PC-9 (cell line): ENCODE data around the gene TOM1. TPM values are rescaled to one million over a fixed set of nuclear protein-coding genes. Genes with fewer than 3 reads are reported as not detected.

Source experiments
- BruUV-seq: library from RNA; stranded (reverse); fragments of 400-500 nt; replicated peaks from 2 replicates; lab custom pipeline; 2021; lab: Mats Ljungman, UMichigan
- CTCF ChIA-PET: fragments of 300-600 bp; sonication (Branson Sonifier 250); formaldehyde crosslinking; loops from one replicate; lab custom pipeline; 2022; ENCODE audit warnings: antibody characterized with exemption; lab: Charles Lee
- POLR2A ChIA-PET: fragments of 300-600 bp; sonication (Branson Sonifier 250); formaldehyde crosslinking; loops from one replicate; lab custom pipeline; 2022; ENCODE audit warnings: antibody characterized with exemption; ENCODE audit not compliant: unreplicated experiment; lab: Charles Lee
- DNase-seq, 2 experiments: peaks; one replicate each; pipeline versions ENCODE4 v3.0.0 to v3.0.0-alpha.2; 2015 to 2022; ENCODE audit warnings: mixed read lengths in 1 of 2
- H2AFZ ChIP-seq: fragments of 200-600 bp; sonication (generic); 2 replicates; pipeline ENCODE4 v1.8.1; 2017; ENCODE audit warnings: antibody characterized with exemption
- H3F3A ChIP-seq: fragments of 200-600 bp; sonication (generic); 2 replicates; pipeline ENCODE4 v1.8.1; 2017; ENCODE audit warnings: antibody characterized with exemption, mild to moderate bottlenecking, low read depth; ENCODE audit not compliant: insufficient read depth
- H3K27ac ChIP-seq: fragments of 200-600 bp; sonication (generic); 2 replicates; pipeline ENCODE4 v1.6.1; 2016; ENCODE audit warnings: mixed run types
- H3K27me3 ChIP-seq: fragments of 200-600 bp; sonication (generic); 2 replicates; pipeline ENCODE4 v1.6.1; 2016; ENCODE audit warnings: low read depth, mixed run types; ENCODE audit not compliant: insufficient read depth
- H3K36me3 ChIP-seq: fragments of 200-600 bp; sonication (generic); 2 replicates; pipeline ENCODE4 v1.6.1; 2016; ENCODE audit warnings: low read depth, mixed run types
- H3K4me1 ChIP-seq: fragments of 200-600 bp; sonication (generic); replicated peaks from 2 replicates; pipeline ENCODE4 v1.6.1; 2016; ENCODE audit warnings: mixed run types; ENCODE audit not compliant: insufficient read depth
- H3K4me2 ChIP-seq: fragments of 200-600 bp; sonication (generic); 2 replicates; pipeline ENCODE4 v1.6.1; 2017; ENCODE audit warnings: mixed run types
- H3K4me3 ChIP-seq: fragments of 200-600 bp; sonication (generic); 2 replicates; pipeline ENCODE4 v1.6.1; 2016; ENCODE audit warnings: mixed run types
- H3K79me2 ChIP-seq: fragments of 200-600 bp; sonication (generic); 2 replicates; pipeline ENCODE4 v1.6.1; 2017; ENCODE audit warnings: low read depth, mixed run types
- H3K9me2 ChIP-seq: fragments of 200-600 bp; sonication (generic); 2 replicates; pipeline ENCODE4 v1.8.1; 2017; ENCODE audit warnings: mild to moderate bottlenecking; ENCODE audit not compliant: insufficient read depth
- H3K9me3 ChIP-seq: fragments of 200-600 bp; sonication (generic); 2 replicates; pipeline ENCODE4 v1.8.1; 2016; ENCODE audit warnings: low read depth; ENCODE audit not compliant: insufficient read depth
- H4K20me1 ChIP-seq: fragments of 200-600 bp; sonication (generic); 2 replicates; pipeline ENCODE4 v1.8.1; 2017; ENCODE audit not compliant: insufficient read depth
- EZH2 ChIP-seq: fragments of 200-600 bp; sonication (generic); IDR thresholded peaks from 2 replicates; pipeline ENCODE4 v1.8.0; 2017; ENCODE audit warnings: antibody characterized with exemption, low read depth
- intact Hi-C: fragments of 100-400 bp; cut with micrococcal nuclease; formaldehyde crosslinking; loops from one replicate; pipeline ENCODE4 v1.10.0; 2022; ENCODE audit not compliant: unreplicated experiment
- total RNA-seq: library from RNA; stranded (reverse); gene quantifications from 2 replicates; pipeline ENCODE4 v1.2.3, GENCODE V29; 2021
- TF ChIP-seq, protein P1 (sequence below): fragments of 200-600 bp; sonication (generic); conservative IDR thresholded peaks from 2 replicates; pipeline ENCODE4 v1.6.1; 2017; ENCODE audit warnings: mixed run types, antibody characterized with exemption, mild to moderate bottlenecking, moderate library complexity

The TOM1 gene
- total RNA-seq, 1 experiment from 2014 or later, result 43.6 TPM

DNA sequence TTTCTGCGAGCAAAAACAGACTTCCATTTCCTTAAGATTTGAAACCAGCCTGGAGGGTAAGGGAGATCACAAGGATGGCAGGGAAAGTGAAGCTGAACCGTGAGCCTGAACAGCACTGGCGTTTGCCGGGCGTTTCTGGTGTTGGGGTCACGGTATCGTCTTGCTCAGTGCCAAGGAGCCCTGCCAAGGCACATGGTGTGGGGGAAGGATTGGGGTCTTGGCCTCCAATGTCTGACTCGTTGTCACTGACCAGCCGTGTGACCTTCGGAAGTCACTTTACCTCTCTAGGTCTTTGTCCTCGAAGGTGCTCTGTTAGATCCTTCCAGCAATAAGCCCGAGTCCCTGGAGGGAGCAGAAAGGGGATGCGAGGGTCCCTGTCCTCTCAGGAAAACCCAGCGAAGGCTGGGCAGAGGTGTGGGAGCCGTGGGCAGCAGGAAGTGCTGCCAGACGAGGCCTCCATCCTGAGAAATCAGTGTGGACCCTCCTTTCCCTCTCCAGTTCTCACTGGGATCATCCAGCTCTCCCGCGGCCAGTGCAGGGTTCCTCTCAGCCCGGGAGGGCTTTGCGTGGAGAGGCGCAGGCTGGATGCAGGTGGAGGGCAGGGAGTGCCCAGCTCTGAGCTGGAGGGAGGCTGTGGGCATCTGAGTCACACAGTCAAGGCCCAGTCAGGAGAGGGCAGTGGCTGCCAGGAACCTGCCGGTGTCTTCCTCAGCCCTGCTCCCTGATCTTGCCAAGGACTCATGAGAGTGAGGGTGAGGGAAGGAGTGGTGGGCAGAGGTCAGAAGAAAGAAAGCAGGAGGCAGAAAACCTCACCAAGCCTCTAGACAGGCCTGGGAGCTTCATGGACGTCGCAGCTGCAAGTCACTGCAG is 18.9 kb downstream of the TOM1 start:
- H4K20me1 ChIP-seq, result no peaks in the 10 kb centered on the region

DNA sequence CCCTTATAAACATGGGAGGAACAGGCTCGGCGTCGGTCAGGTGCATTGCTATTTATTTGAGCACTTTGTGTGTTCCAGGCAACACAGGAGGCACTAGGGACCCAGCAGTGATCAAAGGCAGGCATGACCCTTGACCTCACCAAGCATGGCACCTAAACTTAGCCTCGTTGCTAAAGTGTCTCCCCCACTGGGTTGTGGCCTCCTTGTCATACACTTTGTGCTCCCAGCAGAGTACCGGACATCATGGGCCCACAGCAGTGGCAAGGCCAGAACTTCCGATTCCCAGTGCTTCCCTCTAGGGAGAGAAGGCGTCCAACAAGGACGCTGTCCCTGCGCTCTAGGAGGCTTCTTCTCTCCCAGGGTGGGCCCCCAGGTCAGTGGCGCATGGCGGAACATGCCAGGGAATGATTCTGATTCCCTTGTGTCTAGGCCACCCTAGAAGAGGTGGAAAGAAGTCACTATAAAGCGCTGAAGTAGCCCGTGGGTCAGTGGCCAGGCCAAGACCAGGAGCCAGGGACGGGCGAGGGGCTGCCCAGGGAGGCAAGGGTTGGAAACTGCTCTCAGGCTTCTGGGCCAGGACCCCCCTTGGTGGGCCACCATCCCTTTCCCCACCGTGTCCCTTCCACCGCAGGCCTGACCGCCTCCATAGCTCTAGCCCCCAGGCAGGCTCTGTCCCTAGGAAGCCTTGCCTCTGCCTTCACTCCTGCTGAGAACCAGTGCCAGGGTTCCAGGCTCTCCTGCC is 19.7 kb downstream of the TOM1 start:
- H3K4me3 ChIP-seq, result no peak overlapping the region
- H3K27me3 ChIP-seq, result no peaks in the 10 kb centered on the region
- H4K20me1 ChIP-seq, result no peaks in the 10 kb centered on the region
- ChIA-PET POLR2A (no interaction called here), CTCF (no interaction called here)
- no peak for DNase-seq
- H3K4me1 ChIP-seq, result peaks cover 16% of the 10 kb centered on the region
- no TSS peak for BruUV-seq
- peaks cover 29% of the 10 kb centered on the region for H3K79me2 ChIP-seq
- no peak overlapping the region for H3K27ac ChIP-seq
- H3K9me2 ChIP-seq, result no peaks in the 10 kb centered on the region
- no peak overlapping the region for H3K4me2 ChIP-seq
- TF ChIP-seq EZH2, result no peak
- TF ChIP-seq, protein P1, sequence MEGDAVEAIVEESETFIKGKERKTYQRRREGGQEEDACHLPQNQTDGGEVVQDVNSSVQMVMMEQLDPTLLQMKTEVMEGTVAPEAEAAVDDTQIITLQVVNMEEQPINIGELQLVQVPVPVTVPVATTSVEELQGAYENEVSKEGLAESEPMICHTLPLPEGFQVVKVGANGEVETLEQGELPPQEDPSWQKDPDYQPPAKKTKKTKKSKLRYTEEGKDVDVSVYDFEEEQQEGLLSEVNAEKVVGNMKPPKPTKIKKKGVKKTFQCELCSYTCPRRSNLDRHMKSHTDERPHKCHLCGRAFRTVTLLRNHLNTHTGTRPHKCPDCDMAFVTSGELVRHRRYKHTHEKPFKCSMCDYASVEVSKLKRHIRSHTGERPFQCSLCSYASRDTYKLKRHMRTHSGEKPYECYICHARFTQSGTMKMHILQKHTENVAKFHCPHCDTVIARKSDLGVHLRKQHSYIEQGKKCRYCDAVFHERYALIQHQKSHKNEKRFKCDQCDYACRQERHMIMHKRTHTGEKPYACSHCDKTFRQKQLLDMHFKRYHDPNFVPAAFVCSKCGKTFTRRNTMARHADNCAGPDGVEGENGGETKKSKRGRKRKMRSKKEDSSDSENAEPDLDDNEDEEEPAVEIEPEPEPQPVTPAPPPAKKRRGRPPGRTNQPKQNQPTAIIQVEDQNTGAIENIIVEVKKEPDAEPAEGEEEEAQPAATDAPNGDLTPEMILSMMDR, result no peak
- H2AFZ ChIP-seq, result no peak overlapping the region
- no peaks in the 10 kb centered on the region for H3K9me3 ChIP-seq
- peaks cover 27% of the 10 kb centered on the region for H3F3A ChIP-seq
- no peaks in the 10 kb centered on the region; the same call in 1 of the 2 replicates for H3K36me3 ChIP-seq
- intact Hi-C loops, result no loop called here

More for the DNA sequence above, 18.9 kb downstream of the TOM1 start:
- Histone ChIP-seq H3K79me2 (peaks cover 37% of the 10 kb centered on the region), H3K36me3 (no peaks in the 10 kb centered on the region; the same call in 1 of the 2 replicates), H3K9me2 (no peaks in the 10 kb centered on the region), H3K4me3 (no peak overlapping the region), H3K27ac (no peak overlapping the region), H3F3A (peaks cover 34% of the 10 kb centered on the region), H3K4me2 (no peak overlapping the region), H3K27me3 (no peaks in the 10 kb centered on the region), H2AFZ (no peak overlapping the region), H3K4me1 (peaks cover 24% of the 10 kb centered on the region), H3K9me3 (no peaks in the 10 kb centered on the region)
- TF ChIP-seq EZH2, result no peak
- TF ChIP-seq, protein P1, result no peak
- ChIA-PET POLR2A (no interaction called here), CTCF (no interaction called here)
- no TSS peak for BruUV-seq
- DNase-seq, result no peak
- intact Hi-C loops, result no loop called here

DNA sequence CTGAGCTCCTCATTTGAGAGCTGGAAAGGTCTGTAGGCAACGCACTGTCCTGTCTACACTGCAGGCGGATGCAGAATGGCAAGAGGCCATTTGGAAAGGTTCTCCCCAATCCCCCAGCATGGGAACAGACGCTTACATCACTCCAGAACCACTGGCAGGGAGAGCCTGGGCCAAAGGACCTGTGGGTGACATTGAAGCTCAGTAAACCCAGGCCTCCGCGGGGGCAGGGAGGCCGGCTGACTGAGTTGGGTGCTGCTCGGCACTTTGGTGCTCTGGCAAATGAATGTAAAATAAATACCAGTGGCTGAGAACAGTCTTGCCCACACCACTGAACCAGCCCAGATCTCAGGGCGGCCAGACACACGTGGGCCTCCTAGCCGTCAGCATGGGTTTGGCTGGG is 22.4 kb downstream of the TOM1 start:
- H3K36me3 ChIP-seq, result peaks cover 26% of the 10 kb centered on the region; the same call in 1 of the 2 replicates
- H4K20me1 ChIP-seq, result no peaks in the 10 kb centered on the region
- BruUV-seq, result no TSS peak
- H2AFZ ChIP-seq, result no peak overlapping the region
- intact Hi-C loops, result no loop called here
- peaks cover 4% of the 10 kb centered on the region for H3K79me2 ChIP-seq
- H3F3A ChIP-seq, result 0 out of 2 replicates have a peak, but pooled peaks cover 11% of the 10 kb centered on the region
- H3K4me3 ChIP-seq, result no peak overlapping the region
- TF ChIP-seq EZH2, result no peak
- TF ChIP-seq, protein P1, result no peak
- H3K27ac ChIP-seq, result no peak overlapping the region
- ChIA-PET CTCF (no interaction called here), POLR2A (no interaction called here)
- no peak for DNase-seq
- no peak overlapping the region for H3K4me2 ChIP-seq
- no peaks in the 10 kb centered on the region for H3K4me1 ChIP-seq
- H3K9me2 ChIP-seq, result no peaks in the 10 kb centered on the region
- H3K27me3 ChIP-seq, result no peaks in the 10 kb centered on the region
- H3K9me3 ChIP-seq, result no peaks in the 10 kb centered on the region
